Astrocyte of the spinal cord (primary cell): ENCODE results near the gene CMSS1.
A peak's percentile ranks its signal among the peaks of the same experiment; 100 is the strongest.

ENCODE experiments used
- DNase-seq: peaks from one replicate; pipeline ENCODE4 v3.0.0; 2011; ENCODE audit warnings: low read depth, low spot score
- H3K4me3 ChIP-seq: 2 replicates; pipeline ENCODE4 v1.5.1; 2011; ENCODE audit warnings: low read depth, mild to moderate bottlenecking, low read length, moderate library complexity
- CTCF ChIP-seq: IDR thresholded peaks from 2 replicates; pipeline ENCODE4 v1.5.1; 2012; ENCODE audit warnings: low read depth, mild to moderate bottlenecking, low read length, inconsistent platforms
- in situ Hi-C: cut with HindIII; loops from 2 replicates; pipeline ENCODE4 v1.10.0; 2017; ENCODE audit warnings: low sequenced_read_pairs

The CMSS1 gene

GRCh38 chr3:99929745-99930139, 112.1 kb downstream of the CMSS1 start:
- TF ChIP-seq CTCF: no peak
- DNase-seq: peak; percentile 80
- in situ Hi-C loops: no loop called here
- H3K4me3 ChIP-seq: no peak overlapping the region

DNA sequence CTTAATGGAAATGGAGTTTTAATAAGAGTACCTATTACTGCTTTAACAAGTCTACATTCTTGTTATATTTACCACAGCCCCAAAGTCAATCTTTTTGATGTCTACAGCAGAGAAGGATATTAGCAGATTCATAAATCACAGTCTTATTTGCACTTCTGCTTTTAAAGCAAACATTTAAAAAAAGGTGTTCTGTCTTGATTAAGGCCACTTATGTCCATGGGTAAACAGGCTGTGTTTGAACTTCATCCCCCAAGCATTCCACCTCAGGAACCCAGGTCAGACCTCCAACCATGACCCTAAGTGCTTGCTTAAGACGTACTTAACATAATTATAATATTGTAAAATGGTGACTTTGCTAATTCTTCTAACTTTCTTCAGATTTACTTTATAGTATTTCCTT, 113.4 kb downstream of the CMSS1 start:
- no peak overlapping the region for H3K4me3 ChIP-seq
- no peak for DNase-seq
- no peak for TF ChIP-seq CTCF
- in situ Hi-C loops: no loop called here

- in situ Hi-C loops: no loop called here
- H3K4me3 ChIP-seq: no peak overlapping the region
- DNase-seq: no peak
- no peak for TF ChIP-seq CTCF
Observed at GRCh38 chr3:99933971-99934750, 116.5 kb downstream of the CMSS1 start.

DNA sequence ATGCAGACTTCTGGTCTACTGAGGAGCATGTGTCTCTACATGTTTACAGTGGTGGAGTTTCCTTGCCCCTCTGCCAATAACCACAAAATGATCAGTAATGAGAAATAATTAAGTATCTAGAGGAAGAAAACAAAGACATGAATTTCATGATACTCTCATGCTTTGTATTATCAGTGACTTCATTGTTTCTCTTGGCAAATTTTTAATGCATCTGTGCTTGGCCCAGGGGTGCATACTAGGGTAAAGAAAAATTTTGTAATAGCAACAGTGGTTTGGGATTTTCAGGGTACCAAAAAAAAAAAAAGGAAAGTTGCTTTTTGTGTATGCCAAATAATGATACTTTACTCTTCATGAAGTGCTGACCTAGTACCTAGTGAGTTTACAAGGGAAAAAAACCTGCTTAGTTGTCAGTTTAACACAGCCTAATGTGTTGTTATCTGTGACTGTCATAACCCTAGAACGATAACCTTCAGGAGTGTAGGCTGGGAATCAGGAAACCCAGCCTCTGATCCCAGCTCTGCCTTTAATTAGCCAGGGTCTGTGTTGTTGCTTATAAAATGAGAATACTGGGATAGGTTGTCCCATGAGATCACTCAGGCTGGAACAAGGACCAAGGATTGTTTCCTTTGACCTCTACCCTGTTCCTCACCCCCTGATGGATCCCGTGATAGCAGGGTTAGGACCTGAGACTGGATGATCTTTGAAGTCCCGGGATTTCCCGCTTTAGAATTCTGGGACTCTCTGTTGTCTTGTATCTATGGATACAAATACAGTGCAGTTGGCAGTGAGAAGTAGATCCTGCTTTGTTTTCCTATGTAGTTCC, 117.5 kb downstream of the CMSS1 start:
- TF ChIP-seq CTCF: no peak
- in situ Hi-C loops: no loop called here
- peak; percentile 57 for DNase-seq
- H3K4me3 ChIP-seq: no peak overlapping the region

DNA sequence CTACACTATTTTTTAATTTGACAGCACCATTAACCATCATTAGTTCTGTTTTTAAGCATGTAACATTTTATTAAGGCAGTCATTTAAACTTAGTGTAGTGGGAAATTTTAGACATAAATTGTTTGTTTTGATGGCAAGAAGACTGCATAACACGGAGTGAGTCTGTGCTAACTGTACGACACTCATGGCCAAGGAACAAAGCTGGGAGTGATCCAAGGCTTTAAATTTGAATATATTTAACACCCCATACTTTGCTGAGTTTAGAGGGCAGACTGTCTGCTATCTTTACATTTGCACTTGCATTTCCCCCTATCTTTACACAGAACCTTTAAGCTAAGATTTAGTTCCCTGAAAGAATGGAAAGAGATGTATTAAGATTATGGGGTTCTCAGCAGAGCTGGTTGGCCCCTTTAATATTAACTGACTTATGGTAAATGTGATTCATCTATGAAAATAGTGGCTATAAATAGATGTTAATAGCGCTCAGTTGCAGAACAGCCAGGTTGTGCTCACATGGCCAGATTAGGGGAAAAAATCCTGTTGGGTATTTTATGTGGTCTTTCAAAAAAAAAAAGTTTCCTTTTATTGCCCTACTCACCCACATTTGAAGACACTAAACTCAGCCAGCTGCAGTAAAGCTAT, 120.7 kb downstream of the CMSS1 start:
- in situ Hi-C loops: no loop called here
- peak; percentile 70 for DNase-seq
- no peak overlapping the region for H3K4me3 ChIP-seq
- no peak for TF ChIP-seq CTCF

DNA sequence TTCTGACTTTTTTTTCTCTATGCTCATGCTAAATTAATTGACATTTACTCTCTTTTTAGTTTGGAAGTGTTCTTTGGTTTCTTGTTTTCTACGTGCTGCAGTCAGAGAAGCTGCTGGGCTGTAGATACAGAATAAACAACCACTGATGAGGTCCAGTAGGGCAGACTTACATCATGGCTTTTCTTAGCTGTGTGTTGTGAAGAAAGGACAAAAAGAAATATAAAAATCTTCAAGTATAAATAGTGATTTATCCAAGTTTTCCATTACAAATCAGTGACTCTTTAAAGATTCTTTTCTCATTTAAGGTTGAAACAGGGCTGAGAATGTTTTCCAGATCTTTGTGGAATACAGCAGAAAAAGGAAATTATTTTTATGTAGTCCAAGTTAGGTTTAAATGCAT, 122.2 kb downstream of the CMSS1 start:
- in situ Hi-C loops: no loop called here
- TF ChIP-seq CTCF: no peak
- no peak overlapping the region for H3K4me3 ChIP-seq
- no peak for DNase-seq
